Transverse colon (tissue), 4 donors: Measurements from ENCODE around the gene ABCG2.

Experiments used
- EP300 ChIP-seq: sonication (generic); formaldehyde crosslinking; IDR thresholded peaks from one replicate; pipeline ENCODE4 v1.6.1; 2017; ENCODE audit warnings: antibody characterized with exemption, low read depth
- POLR2A ChIP-seq: fragments of 450-650 bp; IDR thresholded peaks from one replicate; pipeline ENCODE4 v1.6.1; 2016; ENCODE audit warnings: antibody characterized with exemption, mild to moderate bottlenecking, moderate library complexity
- POLR2AphosphoS5 ChIP-seq, 3 donors: sonication (generic); formaldehyde crosslinking; IDR thresholded peaks; one replicate each; pipeline ENCODE4 v1.6.1; 2016; ENCODE audit warnings: antibody characterized with exemption in 3 of 3
- TF ChIP-seq, protein P1 (sequence below), 5 experiments: fragments of 200-600 bp in 3 of 5; fragments of 450-650 bp in 2 of 5; sonication (generic) in 3 of 5; IDR thresholded peaks; 1 replicate in 2 of 5; 2 replicates in 3 of 5; pipeline ENCODE4 v1.5.1; 2016 to 2017; ENCODE audit warnings: antibody characterized with exemption in 5 of 5, inconsistent platforms in 3 of 5, mild to moderate bottlenecking in 2 of 5, moderate library complexity in 1 of 5

DNA sequence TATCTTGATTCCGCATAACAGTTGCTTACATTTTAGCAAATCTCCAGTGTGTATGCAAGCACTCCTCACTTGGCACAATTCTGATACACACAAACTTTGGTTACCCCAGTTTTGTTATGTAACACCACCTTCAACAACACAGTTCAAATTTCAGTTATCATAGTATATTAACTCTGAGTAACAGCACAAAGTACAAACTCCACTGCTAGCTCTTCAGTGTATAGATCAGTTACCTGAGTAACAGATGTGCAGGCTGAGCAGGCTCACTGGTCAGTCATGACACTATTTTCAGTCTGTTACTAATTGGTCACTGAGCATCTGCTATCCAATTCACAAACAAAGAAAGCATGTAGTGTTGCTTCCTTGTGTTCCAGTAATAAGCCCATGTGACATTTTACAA, 95.6 kb downstream of the ABCG2 start:
- TF ChIP-seq, protein P1, sequence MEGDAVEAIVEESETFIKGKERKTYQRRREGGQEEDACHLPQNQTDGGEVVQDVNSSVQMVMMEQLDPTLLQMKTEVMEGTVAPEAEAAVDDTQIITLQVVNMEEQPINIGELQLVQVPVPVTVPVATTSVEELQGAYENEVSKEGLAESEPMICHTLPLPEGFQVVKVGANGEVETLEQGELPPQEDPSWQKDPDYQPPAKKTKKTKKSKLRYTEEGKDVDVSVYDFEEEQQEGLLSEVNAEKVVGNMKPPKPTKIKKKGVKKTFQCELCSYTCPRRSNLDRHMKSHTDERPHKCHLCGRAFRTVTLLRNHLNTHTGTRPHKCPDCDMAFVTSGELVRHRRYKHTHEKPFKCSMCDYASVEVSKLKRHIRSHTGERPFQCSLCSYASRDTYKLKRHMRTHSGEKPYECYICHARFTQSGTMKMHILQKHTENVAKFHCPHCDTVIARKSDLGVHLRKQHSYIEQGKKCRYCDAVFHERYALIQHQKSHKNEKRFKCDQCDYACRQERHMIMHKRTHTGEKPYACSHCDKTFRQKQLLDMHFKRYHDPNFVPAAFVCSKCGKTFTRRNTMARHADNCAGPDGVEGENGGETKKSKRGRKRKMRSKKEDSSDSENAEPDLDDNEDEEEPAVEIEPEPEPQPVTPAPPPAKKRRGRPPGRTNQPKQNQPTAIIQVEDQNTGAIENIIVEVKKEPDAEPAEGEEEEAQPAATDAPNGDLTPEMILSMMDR (IDR thresholded peaks at IDR 0.05): no peak
- TF ChIP-seq EP300: no peak
- no peak for TF ChIP-seq POLR2A
- no peak for TF ChIP-seq POLR2AphosphoS5 (IDR thresholded peaks at IDR 0.05)
